Hepatocyte (in vitro differentiated cells): ENCODE measurements around the gene TSSK3.
A peak's percentile ranks its signal among the peaks of the same experiment; 100 is the strongest.

ENCODE experiments used
- CTCF ChIP-seq: fragments of 200-600 bp; sonication (generic); IDR thresholded peaks from 2 replicates; pipeline ENCODE4 v1.5.1; 2016; ENCODE audit warnings: antibody characterized with exemption, mild to moderate bottlenecking; ENCODE audit not compliant: poor library complexity
- EZH2 ChIP-seq: fragments of 200-600 bp; sonication (generic); IDR thresholded peaks from 2 replicates; pipeline ENCODE4 v1.6.1; 2016; ENCODE audit warnings: antibody characterized with exemption, mild to moderate bottlenecking, borderline replicate concordance
- EZH2phosphoT487 ChIP-seq: fragments of 200-600 bp; sonication (generic); IDR thresholded peaks from one replicate; pipeline ENCODE4 v1.6.1; 2018; ENCODE audit warnings: antibody characterized with exemption, mild to moderate bottlenecking, low read depth, moderate library complexity; ENCODE audit not compliant: unreplicated experiment, severe bottlenecking

- TF ChIP-seq CTCF (peak; percentile 97), EZH2 (no peak), EZH2phosphoT487 (no peak)
Observed at GRCh38 chr1:32400876-32401631, 38.7 kb downstream of the TSSK3 start.
